Body of pancreas (tissue), 4 donors: ENCODE measurements around the gene INTS11. TPM values are rescaled to one million over a fixed set of nuclear protein-coding genes. Genes with fewer than 3 reads are reported as not detected.
A peak's percentile ranks its signal among the peaks of the same experiment; 100 is the strongest.

ENCODE experiments used
- ATAC-seq: fragments of 150-250 bp; one replicate; pipeline ENCODE4 v1.9.1; 2016
- DNase-seq, 4 donors: peaks; one replicate each; pipeline ENCODE4 v3.0.0-alpha.2; 2019
- H3K27ac ChIP-seq, 4 donors: fragments of 200-600 bp; sonication (generic); 1 replicate in 3 of 4; 2 replicates in 1 of 4; pipeline versions ENCODE4 v1.5.1 to v1.6.1; 2016 to 2019; ENCODE audit warnings: mild to moderate bottlenecking in 1 of 4, mixed read lengths in 1 of 4, moderate library complexity in 1 of 4
- H3K27me3 ChIP-seq, 2 donors: fragments of 200-600 bp; sonication (generic); one replicate each; pipeline ENCODE4 v1.6.0; 2016; ENCODE audit warnings: mild to moderate bottlenecking in 1 of 2
- H3K36me3 ChIP-seq, 2 donors: fragments of 200-600 bp; sonication (generic); replicated peaks in 1 of 2; 2 replicates each; pipeline ENCODE4 v1.5.1; 2016; ENCODE audit warnings: low read depth in 2 of 2; ENCODE audit not compliant: insufficient read depth in 1 of 2
- H3K4me1 ChIP-seq: fragments of 200-600 bp; sonication (generic); one replicate; pipeline ENCODE4 v1.6.0; 2016
- H3K4me3 ChIP-seq, 2 donors: fragments of 200-600 bp; sonication (generic); 1 replicate in 1 of 2; 2 replicates in 1 of 2; pipeline ENCODE4 v1.5.1; 2016 to 2019
- H3K9me3 ChIP-seq, 3 donors: fragments of 200-600 bp; sonication (generic); 1 replicate in 2 of 3; 2 replicates in 1 of 3; pipeline ENCODE4 v1.5.1; 2016
- CTCF ChIP-seq, 7 experiments: fragments of 450-650 bp in 4 of 7; fragments of 200-600 bp in 3 of 7; sonication (generic) in 3 of 7; IDR thresholded peaks; one replicate each; pipeline ENCODE4 v1.5.1; 2016 to 2019; ENCODE audit warnings: antibody characterized with exemption in 7 of 7
- POLR2A ChIP-seq, 3 donors: fragments of 450-650 bp; IDR thresholded peaks; one replicate each; pipeline ENCODE4 v1.6.1; 2016; ENCODE audit warnings: antibody characterized with exemption in 3 of 3, mild to moderate bottlenecking in 2 of 3
- WGBS, 2 donors: methylation state at CpG; one replicate each; pipeline ENCODE4 v1.1.5; 2017; 5-methylcytosine and 5-hydroxymethylcytosine counted together
- intact Hi-C: fragments of 100-400 bp; cut with DNase I; formaldehyde crosslinking; loops from one replicate; pipeline ENCODE4 v1.15.1; 2023
- total RNA-seq, 2 donors: library from RNA; depleted of rRNA; stranded (reverse); fragments of >200 nt; gene quantifications; one replicate each; pipeline ENCODE4 v1.1.0, GENCODE V29; 2016

The INTS11 gene
- total RNA-seq, 2 donors from 2014 or later = 89.0 to 189 TPM

- Histone ChIP-seq H3K9me3 (no peaks in the 10 kb centered on the region), H3K4me3 (no peak overlapping the region), H3K4me1 (peaks cover 22% of the 10 kb centered on the region), H3K27ac (no peak overlapping the region), H3K36me3 (no peaks in the 10 kb centered on the region), H3K27me3 (peaks cover 0 to 32% of the 10 kb centered on the region in 2 donors)
- DNase-seq = peak in 1 of 4 donors; percentile 14
- TF ChIP-seq POLR2A (IDR thresholded peaks at IDR 0.05) (no peak), CTCF (IDR thresholded peaks at IDR 0.05) (no peak)
- 8% methylated on average over 89 of the region's 116 CpGs; no CpG with 5 or more reads in 1 of the 2 donors for WGBS, 2 donors
- ATAC-seq = no peak
- intact Hi-C loops = no loop called here
Measured at GRCh38 chr1:1354271-1355247, 30.1 kb upstream of the INTS11 start.

GRCh38 chr1:1353389-1354151 is 29.1 kb upstream of the INTS11 start:
- WGBS, 2 donors = 11 to 17% methylated on average over 3 to 28 of the region's 28 CpGs
- peaks cover 22% of the 10 kb centered on the region for H3K4me1 ChIP-seq

GRCh38 chr1:1352786-1353388 is 28.4 kb upstream of the INTS11 start:
- Histone ChIP-seq H3K27ac (no peak overlapping the region), H3K4me1 (peaks cover 27% of the 10 kb centered on the region)
- no peak for DNase-seq

More at GRCh38 chr1:1353389-1354151, 29.1 kb upstream of the INTS11 start:
- TF ChIP-seq POLR2A (IDR thresholded peaks at IDR 0.05) (no peak), CTCF (IDR thresholded peaks at IDR 0.05) (no peak)
- H3K9me3 ChIP-seq = no peaks in the 10 kb centered on the region
- intact Hi-C loops = no loop called here
- no peak overlapping the region for H3K27ac ChIP-seq
- H3K4me3 ChIP-seq = no peak overlapping the region
- H3K27me3 ChIP-seq = peaks cover 0 to 32% of the 10 kb centered on the region in 2 donors
- ATAC-seq (no peak), DNase-seq (peak in 1 of 4 donors; percentile 27)
- no peaks in the 10 kb centered on the region for H3K36me3 ChIP-seq

More at GRCh38 chr1:1352786-1353388, 28.4 kb upstream of the INTS11 start:
- ATAC-seq = no peak
- intact Hi-C loops = no loop called here
- peaks cover 0 to 27% of the 10 kb centered on the region in 2 donors for H3K27me3 ChIP-seq
- TF ChIP-seq POLR2A (IDR thresholded peaks at IDR 0.05) = no peak
- TF ChIP-seq CTCF (IDR thresholded peaks at IDR 0.05) = no peak
- 17% methylated on average over 4 of the region's 5 CpGs; no CpG with 5 or more reads in 1 of the 2 donors for WGBS, 2 donors
- H3K36me3 ChIP-seq = no peaks in the 10 kb centered on the region
- no peak overlapping the region for H3K4me3 ChIP-seq
- no peaks in the 10 kb centered on the region for H3K9me3 ChIP-seq
